B cell (primary cell): ENCODE data around the gene RAB28. TPM values are rescaled to one million over a fixed set of nuclear protein-coding genes. Genes with fewer than 3 reads are reported as not detected.

ENCODE experiments used
- ATAC-seq: fragments of 200-7000 bp; cut with Tn5 transposase; one replicate; pipeline ENCODE4 v1.10.0; 2021; ENCODE audit warnings: low read depth, mild to moderate bottlenecking, moderate number of reproducible peaks, moderate library complexity
- CTCF ChIA-PET: fragments of 350-600 bp; sonication (Branson Sonifier 250); formaldehyde crosslinking; loops from one replicate; lab custom pipeline; 2021; ENCODE audit warnings: antibody characterized with exemption, inconsistent platforms; lab: Charles Lee
- POLR2A ChIA-PET: fragments of 350-600 bp; sonication (Branson Sonifier 250); formaldehyde crosslinking; loops from one replicate; lab custom pipeline; 2021; ENCODE audit warnings: antibody characterized with exemption; lab: Charles Lee
- DNase-seq: peaks from one replicate; pipeline ENCODE4 v3.0.0; 2013
- H2AFZ ChIP-seq: 2 replicates; pipeline ENCODE4 v1.6.1; 2012; ENCODE audit warnings: mild to moderate bottlenecking, low read depth, low read length; ENCODE audit not compliant: insufficient read depth, poor library complexity, severe bottlenecking
- H3K27ac ChIP-seq, 2 donors: 1 replicate in 1 of 2; 2 replicates in 1 of 2; pipeline ENCODE4 v1.5.1; 2012 to 2013; ENCODE audit warnings: low read length in 2 of 2, mild to moderate bottlenecking in 2 of 2, moderate library complexity in 1 of 2
- H3K27me3 ChIP-seq, 4 experiments: fragments of 200-600 bp in 1 of 4; sonication (generic) in 1 of 4; replicated peaks in 1 of 4; 1 replicate in 2 of 4; 2 replicates in 2 of 4; pipeline versions ENCODE4 v1.6.1 to v1.7.0; 2013 to 2016; ENCODE audit warnings: low read length in 3 of 4, mild to moderate bottlenecking in 2 of 4, mixed read lengths in 1 of 4, moderate library complexity in 1 of 4; ENCODE audit not compliant: insufficient read depth in 4 of 4, control insufficient read depth in 3 of 4; ENCODE audit errors: control extremely low read depth in 1 of 4
- H3K36me3 ChIP-seq, 2 experiments: replicated peaks in 1 of 2; 1 replicate in 1 of 2; 2 replicates in 1 of 2; pipeline versions ENCODE4 v1.6.1 to v1.7.1; 2013; ENCODE audit warnings: low read length in 1 of 2; ENCODE audit not compliant: insufficient read depth in 2 of 2, control insufficient read depth in 1 of 2; ENCODE audit errors: control extremely low read depth in 1 of 2, extremely low read depth in 1 of 2
- H3K4me1 ChIP-seq, 2 donors: fragments of 200-600 bp in 1 of 2; sonication (generic) in 1 of 2; 1 replicate in 1 of 2; 2 replicates in 1 of 2; pipeline versions ENCODE4 v1.5.1 to v1.6.1; 2013 to 2017; ENCODE audit warnings: low read length in 2 of 2; ENCODE audit not compliant: control insufficient read depth in 2 of 2, insufficient read depth in 2 of 2
- H3K4me2 ChIP-seq: replicated peaks from 2 replicates; pipeline ENCODE3; 2012; ENCODE audit warnings: mild to moderate bottlenecking, low read depth, low read length; ENCODE audit not compliant: poor library complexity, severe bottlenecking
- H3K4me3 ChIP-seq, 5 experiments: fragments of 200-600 bp in 1 of 5; sonication (generic) in 1 of 5; 1 replicate in 3 of 5; 2 replicates in 2 of 5; pipeline versions ENCODE4 v1.5.1 to v1.7.0; 2011 to 2016; ENCODE audit warnings: low read length in 4 of 5, mild to moderate bottlenecking in 4 of 5, low read depth in 2 of 5, control low read depth in 1 of 5, moderate library complexity in 1 of 5; ENCODE audit not compliant: insufficient read depth in 1 of 5; ENCODE audit errors: control extremely low read depth in 1 of 5, extremely low read depth in 1 of 5
- H3K79me2 ChIP-seq: fragments of 200-600 bp; sonication (generic); one replicate; pipeline ENCODE4 v1.6.0; 2016; ENCODE audit warnings: low read length; ENCODE audit not compliant: control insufficient read depth, insufficient read depth
- H3K9ac ChIP-seq: fragments of 200-600 bp; sonication (generic); 2 replicates; pipeline ENCODE4 v1.6.1; 2017; ENCODE audit warnings: mild to moderate bottlenecking, low read length, moderate library complexity
- H3K9me3 ChIP-seq, 3 donors: one replicate each; pipeline versions ENCODE4 v1.6.1 to v1.7.1; 2013; ENCODE audit warnings: low read length in 2 of 3; ENCODE audit not compliant: control insufficient read depth in 2 of 3, insufficient read depth in 1 of 3; ENCODE audit errors: control extremely low read depth in 1 of 3
- H4K20me1 ChIP-seq: 2 replicates; pipeline ENCODE4 v1.6.0; 2012; ENCODE audit warnings: mild to moderate bottlenecking, low read length; ENCODE audit not compliant: insufficient read depth, control insufficient read depth, poor library complexity, severe bottlenecking
- H3K27ac Mint-ChIP-seq: one replicate; pipeline ENCODE4 v1.8.0; 2021; ENCODE audit warnings: mixed read lengths
- H3K27me3 Mint-ChIP-seq: one replicate; pipeline ENCODE4 v1.8.0; 2021; ENCODE audit warnings: mixed read lengths
- H3K4me1 Mint-ChIP-seq: one replicate; pipeline ENCODE4 v1.8.0; 2021; ENCODE audit warnings: mixed read lengths
- H3K4me3 Mint-ChIP-seq: one replicate; pipeline ENCODE4 v1.8.0; 2021; ENCODE audit warnings: mixed read lengths
- H3K9me3 Mint-ChIP-seq: one replicate; pipeline ENCODE4 v1.8.0; 2022; ENCODE audit warnings: mixed read lengths; ENCODE audit not compliant: insufficient read depth
- CTCF ChIP-seq: fragments of 200-600 bp; IDR thresholded peaks from one replicate; pipeline ENCODE4 v1.8.0; 2022; ENCODE audit warnings: antibody characterized with exemption, mild to moderate bottlenecking
- EZH2 ChIP-seq: IDR thresholded peaks from 2 replicates; pipeline ENCODE4 v1.6.1; 2012; ENCODE audit warnings: borderline replicate concordance, low read depth, mild to moderate bottlenecking, moderate library complexity, low read length; ENCODE audit not compliant: insufficient read depth, poor library complexity, severe bottlenecking
- WGBS: methylation state at CpG from one replicate; pipeline ENCODE4 v1.1.5; 2013; ENCODE audit warnings: missing lambda C conversion rate; ENCODE audit not compliant: insufficient coverage; 5-methylcytosine and 5-hydroxymethylcytosine counted together
- intact Hi-C: fragments of 100-400 bp; cut with micrococcal nuclease; formaldehyde crosslinking; loops from one replicate; pipeline ENCODE4 v1.10.0; 2022
- polyA plus RNA-seq: library from polyadenylated mRNA; depleted of rRNA; stranded (reverse); fragments of >200 nt; gene quantifications from 2 replicates; pipeline ENCODE4 v1.2.3, GENCODE V29; 2012
- total RNA-seq, 2 donors: library from RNA; stranded (reverse); fragments of 120-200 nt in 1 of 2; gene quantifications; 1 replicate in 1 of 2; 2 replicates in 1 of 2; pipeline versions ENCODE4 v1.2.3 to v1.2.4, GENCODE V29; 2013 to 2022

The RAB28 gene
- total and polyA plus RNA-seq, 2 donors (not counting 1 experiment from before 2014, with no cell fraction given): 7.2 to 17.4 TPM

GRCh38 chr4:13483136-13483767 is 888 bp downstream of the RAB28 start:
- peaks cover 0 to 8% (median 3%) of the 10 kb centered on the region in 4 experiments for H3K27me3 ChIP-seq
- Mint-ChIP-seq H3K9me3 (no peaks in the 10 kb centered on the region), H3K4me3 (peak overlapping the region; percentile 94), H3K27ac (peak overlapping the region; percentile 85), H3K27me3 (peaks cover 10% of the 10 kb centered on the region), H3K4me1 (peaks cover 22% of the 10 kb centered on the region)
- H2AFZ ChIP-seq: peak overlapping the region; percentile 93
- intact Hi-C loops: loop anchor here (5.0 kb wide), 1 partner anchor 129 kb away; no protein-coding TSS in a partner anchor
- H3K27ac ChIP-seq: peak overlapping the region in 1 of 2 donors; percentile 99
- no peaks in the 10 kb centered on the region for H4K20me1 ChIP-seq
- TF ChIP-seq CTCF (no peak), EZH2 (no peak)
- no peak for DNase-seq
- peaks cover 15 to 17% of the 10 kb centered on the region in 2 donors for H3K4me1 ChIP-seq
- ChIA-PET POLR2A (no interaction called here), CTCF (interaction anchor here (1.2 kb wide), 1 partner anchor 9 kb away, joined by 4 read pairs; no protein-coding TSS in a partner anchor)
- peaks cover 0 to 2% (median 0%) of the 10 kb centered on the region in 3 donors for H3K9me3 ChIP-seq
- ATAC-seq: no peak
- peak overlapping the region; percentile 92 for H3K9ac ChIP-seq
- H3K4me3 ChIP-seq: peak overlapping the region; percentile 45 to 87 (median 83)
- H3K36me3 ChIP-seq: no peaks in the 10 kb centered on the region
- peak overlapping the region; percentile 91 for H3K4me2 ChIP-seq
- 47% methylated on average over 15 of the region's 17 CpGs for WGBS
- peaks cover 20% of the 10 kb centered on the region for H3K79me2 ChIP-seq

GRCh38 chr4:13481569-13481968 is 2.6 kb downstream of the RAB28 start:
- no CpG with 5 or more reads among the region's 1 CpG for WGBS
- no peak for TF ChIP-seq CTCF
- no peak for TF ChIP-seq EZH2
- H3K4me1 ChIP-seq: peaks cover 15 to 17% of the 10 kb centered on the region in 2 donors
- H3K27ac ChIP-seq: no peak overlapping the region
- H3K9ac ChIP-seq: no peak overlapping the region
- intact Hi-C loops: loop anchor here (5.0 kb wide), 1 partner anchor 131 kb away; no protein-coding TSS in a partner anchor
- no peaks in the 10 kb centered on the region for H4K20me1 ChIP-seq
- ChIA-PET POLR2A (no interaction called here), CTCF (no interaction called here)
- peak overlapping the region; percentile 39 for H3K4me3 Mint-ChIP-seq
- ATAC-seq (no peak), DNase-seq (no peak)
- H3K4me2 ChIP-seq: no peak overlapping the region
- peaks cover 22% of the 10 kb centered on the region for H3K4me1 Mint-ChIP-seq
- no peak overlapping the region for H3K4me3 ChIP-seq
- H3K36me3 ChIP-seq: no peaks in the 10 kb centered on the region
- peaks cover 20% of the 10 kb centered on the region for H3K79me2 ChIP-seq
- no peak overlapping the region for H2AFZ ChIP-seq
- no peaks in the 10 kb centered on the region for H3K9me3 Mint-ChIP-seq
- no peak overlapping the region for H3K27ac Mint-ChIP-seq
- H3K9me3 ChIP-seq: no peaks in the 10 kb centered on the region
- H3K27me3 Mint-ChIP-seq: no peaks in the 10 kb centered on the region
- H3K27me3 ChIP-seq: no peaks in the 10 kb centered on the region
